BLaER1 (cell line): ENCODE results near the gene YLPM1.

Experiments
- H3K27ac ChIP-seq: shearing (Covaris generic); formaldehyde crosslinking; 2 replicates; pipeline ENCODE4 v1.8.1; 2022
- H3K27me3 ChIP-seq: shearing (Covaris generic); formaldehyde crosslinking; 2 replicates; pipeline ENCODE4 v1.8.1; 2022
- H3K36me3 ChIP-seq: shearing (Covaris generic); formaldehyde crosslinking; 2 replicates; pipeline ENCODE4 v1.8.1; 2022
- H3K4me1 ChIP-seq: shearing (Covaris generic); formaldehyde crosslinking; 2 replicates; pipeline ENCODE4 v1.8.1; 2022
- H3K4me2 ChIP-seq: shearing (Covaris generic); formaldehyde crosslinking; 2 replicates; pipeline ENCODE4 v1.8.1; 2022
- H3K4me3 ChIP-seq: shearing (Covaris generic); formaldehyde crosslinking; 2 replicates; pipeline ENCODE4 v1.8.1; 2022
- H3K9ac ChIP-seq: shearing (Covaris generic); formaldehyde crosslinking; 2 replicates; pipeline ENCODE4 v1.8.1; 2022
- H3K9me3 ChIP-seq: shearing (Covaris generic); formaldehyde crosslinking; 2 replicates; pipeline ENCODE4 v1.8.1; 2022
- H4K20me1 ChIP-seq: shearing (Covaris generic); formaldehyde crosslinking; 2 replicates; pipeline ENCODE4 v1.8.1; 2022
- Cebpa-rat ChIP-seq: shearing (Covaris generic); IDR thresholded peaks from 2 replicates; pipeline ENCODE4 v1.8.1; 2022

The YLPM1 gene

GRCh38 chr14:74820288-74820687 lies 57.2 kb downstream of the YLPM1 start:
- Histone ChIP-seq H3K4me2 (no peak overlapping the region), H3K27me3 (no peaks in the 10 kb centered on the region), H3K4me3 (no peak overlapping the region), H4K20me1 (peaks cover 7% of the 10 kb centered on the region; the same call in 1 of the 2 replicates), H3K9ac (no peak overlapping the region), H3K9me3 (no peaks in the 10 kb centered on the region), H3K4me1 (no peaks in the 10 kb centered on the region), H3K36me3 (peaks cover 79% of the 10 kb centered on the region), H3K27ac (no peak overlapping the region)
- no peak for TF ChIP-seq Cebpa-rat

- H3K36me3 ChIP-seq: peaks cover 70% of the 10 kb centered on the region
These were observed 58.3 kb downstream of the YLPM1 start for GRCh38 chr14:74821267-74821915.

DNA sequence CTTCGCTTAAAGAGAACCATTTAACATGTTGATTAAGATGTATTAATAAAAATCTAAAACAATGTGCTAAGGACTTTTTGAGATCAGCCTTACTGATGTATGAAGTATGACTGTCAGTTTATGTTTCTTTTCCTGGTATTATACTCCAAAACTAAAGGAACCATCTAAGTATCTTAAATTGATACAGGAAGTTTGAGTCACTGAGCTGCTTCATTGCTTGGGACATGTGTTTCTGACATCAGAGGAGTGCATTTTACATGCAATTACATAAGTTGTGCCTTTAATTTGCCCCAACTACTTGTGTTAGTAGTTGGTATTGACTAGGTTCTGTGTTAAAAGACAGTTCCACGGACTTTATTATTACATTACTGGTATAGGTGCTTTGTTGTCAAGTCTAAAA lies 61.9 kb downstream of the YLPM1 start:
- Histone ChIP-seq H3K9me3 (no peaks in the 10 kb centered on the region), H3K4me2 (no peak overlapping the region), H3K9ac (no peak overlapping the region), H3K4me3 (no peak overlapping the region), H3K27me3 (no peaks in the 10 kb centered on the region), H3K4me1 (no peaks in the 10 kb centered on the region), H3K27ac (no peak overlapping the region), H3K36me3 (peaks cover 70% of the 10 kb centered on the region), H4K20me1 (0 out of 2 replicates have a peak, but pooled peaks cover 5% of the 10 kb centered on the region)
- TF ChIP-seq Cebpa-rat: no peak

More at GRCh38 chr14:74821267-74821915, 58.3 kb downstream of the YLPM1 start:
- Histone ChIP-seq H3K4me1 (no peaks in the 10 kb centered on the region), H3K9ac (no peak overlapping the region), H3K4me3 (no peak overlapping the region), H3K9me3 (no peaks in the 10 kb centered on the region), H3K4me2 (no peak overlapping the region), H3K27ac (no peak overlapping the region), H4K20me1 (0 out of 2 replicates have a peak, but pooled peaks cover 5% of the 10 kb centered on the region), H3K27me3 (no peaks in the 10 kb centered on the region)
- TF ChIP-seq Cebpa-rat: no peak

GRCh38 chr14:74826574-74826973 lies 63.5 kb downstream of the YLPM1 start:
- H3K9ac ChIP-seq: no peak overlapping the region
- no peaks in the 10 kb centered on the region for H3K4me1 ChIP-seq
- no peak overlapping the region for H3K4me2 ChIP-seq
- no peak for TF ChIP-seq Cebpa-rat
- 0 out of 2 replicates have a peak, but pooled peaks cover 5% of the 10 kb centered on the region for H4K20me1 ChIP-seq
- H3K4me3 ChIP-seq: no peak overlapping the region
- H3K27ac ChIP-seq: no peak overlapping the region
- H3K9me3 ChIP-seq: no peaks in the 10 kb centered on the region
- H3K27me3 ChIP-seq: no peaks in the 10 kb centered on the region
- H3K36me3 ChIP-seq: peaks cover 70% of the 10 kb centered on the region

- Histone ChIP-seq H4K20me1 (no peaks in the 10 kb centered on the region), H3K9ac (no peak overlapping the region), H3K36me3 (peaks cover 74% of the 10 kb centered on the region), H3K27me3 (no peaks in the 10 kb centered on the region), H3K9me3 (no peaks in the 10 kb centered on the region), H3K27ac (no peak overlapping the region), H3K4me2 (no peak overlapping the region), H3K4me1 (no peaks in the 10 kb centered on the region), H3K4me3 (no peak overlapping the region)
- no peak for TF ChIP-seq Cebpa-rat
These were observed 66.1 kb downstream of the YLPM1 start for GRCh38 chr14:74829251-74829650.

GRCh38 chr14:74832849-74833248 lies 69.7 kb downstream of the YLPM1 start:
- H3K27ac ChIP-seq: no peak overlapping the region
- H3K9ac ChIP-seq: no peak overlapping the region
- no peak overlapping the region for H3K4me3 ChIP-seq
- H3K4me1 ChIP-seq: peaks cover 27% of the 10 kb centered on the region
- no peaks in the 10 kb centered on the region for H4K20me1 ChIP-seq
- peaks cover 86% of the 10 kb centered on the region for H3K36me3 ChIP-seq
- TF ChIP-seq Cebpa-rat: no peak
- H3K27me3 ChIP-seq: no peaks in the 10 kb centered on the region
- H3K9me3 ChIP-seq: no peaks in the 10 kb centered on the region
- H3K4me2 ChIP-seq: no peak overlapping the region

GRCh38 chr14:74834692-74835392 lies 71.7 kb downstream of the YLPM1 start:
- Histone ChIP-seq H3K4me1 (peaks cover 34% of the 10 kb centered on the region), H3K9me3 (no peaks in the 10 kb centered on the region), H3K4me3 (no peak overlapping the region), H3K27me3 (no peaks in the 10 kb centered on the region), H3K4me2 (no peak overlapping the region), H3K27ac (no peak overlapping the region), H3K9ac (no peak overlapping the region), H3K36me3 (peaks cover 74% of the 10 kb centered on the region), H4K20me1 (no peaks in the 10 kb centered on the region)
- no peak for TF ChIP-seq Cebpa-rat

DNA sequence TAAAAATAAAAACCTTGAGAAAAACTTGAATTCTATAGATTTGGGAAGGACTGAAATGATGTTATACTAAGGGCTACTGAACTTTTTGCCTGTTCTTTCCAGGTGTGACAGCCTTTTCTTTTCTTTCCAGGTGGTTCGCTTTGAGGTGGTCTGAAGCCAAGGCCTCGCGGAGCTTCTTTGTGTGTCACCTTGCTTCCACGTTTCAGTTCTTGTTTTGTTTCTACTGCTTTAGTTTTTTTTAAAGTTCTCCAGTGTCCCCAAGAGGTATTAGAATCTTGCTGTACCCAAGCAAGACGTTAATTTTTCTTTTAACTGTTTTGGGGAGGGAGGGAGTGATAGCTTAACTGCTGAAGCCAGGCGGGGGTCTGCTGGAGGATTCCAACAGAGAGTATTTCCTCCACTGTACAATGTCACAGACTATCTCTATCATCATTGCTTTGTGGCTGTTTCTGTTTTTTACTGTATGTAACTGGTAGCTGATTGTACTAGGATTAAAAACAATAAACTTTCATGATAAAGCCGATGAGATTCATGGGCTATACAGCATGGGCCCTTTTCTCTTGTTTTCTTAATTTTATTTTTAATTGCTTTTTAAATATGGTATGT lies 72.6 kb downstream of the YLPM1 start:
- Histone ChIP-seq H3K27me3 (no peaks in the 10 kb centered on the region), H3K4me1 (peaks cover 34% of the 10 kb centered on the region), H3K4me3 (no peak overlapping the region), H4K20me1 (no peaks in the 10 kb centered on the region), H3K27ac (no peak overlapping the region), H3K9me3 (no peaks in the 10 kb centered on the region), H3K9ac (no peak overlapping the region), H3K4me2 (no peak overlapping the region), H3K36me3 (peaks cover 72% of the 10 kb centered on the region)
- no peak for TF ChIP-seq Cebpa-rat

DNA sequence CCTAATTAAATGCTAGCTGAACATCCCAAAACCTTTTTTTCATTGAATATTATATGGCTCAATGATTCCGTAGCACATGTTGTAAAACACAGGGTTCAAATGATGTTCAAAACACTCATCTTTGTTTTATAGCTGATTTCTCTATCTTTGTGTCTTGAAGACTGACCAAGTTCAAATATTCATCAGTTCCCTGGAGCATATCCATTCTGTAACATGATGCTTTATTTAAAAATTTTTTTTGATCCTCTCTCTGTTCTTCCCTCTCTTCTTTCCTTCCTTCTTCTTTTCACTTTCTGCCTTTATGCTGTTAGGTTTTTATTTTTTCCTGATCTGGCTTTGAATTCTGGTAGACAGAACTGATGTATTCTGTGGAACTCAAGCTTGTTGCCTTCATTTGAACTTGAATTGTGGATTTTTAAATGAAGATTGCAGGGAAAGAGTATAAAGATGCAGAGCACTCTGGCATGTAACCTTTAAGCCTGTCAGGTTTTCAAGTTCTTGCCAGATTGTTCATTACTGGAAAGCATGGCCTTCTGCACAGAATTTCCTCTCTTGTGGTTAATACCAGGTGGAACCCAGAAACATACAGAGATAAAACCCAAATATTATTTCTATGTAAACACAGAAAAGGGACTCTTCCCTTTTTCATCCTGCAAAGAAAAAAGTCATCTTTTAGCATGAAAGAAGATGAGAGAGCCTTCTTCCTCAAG lies 73.3 kb downstream of the YLPM1 start:
- H3K27ac ChIP-seq: no peak overlapping the region
- peaks cover 67% of the 10 kb centered on the region for H3K36me3 ChIP-seq
- no peak for TF ChIP-seq Cebpa-rat
- H3K4me2 ChIP-seq: peak overlapping the region; percentile 29; the same call in 1 of the 2 replicates
- H3K9me3 ChIP-seq: no peaks in the 10 kb centered on the region
- no peak overlapping the region for H3K4me3 ChIP-seq
- H3K9ac ChIP-seq: 0 out of 2 replicates have a peak overlapping the region, but pooled peaks have one; percentile 6
- no peaks in the 10 kb centered on the region for H3K27me3 ChIP-seq
- peaks cover 34% of the 10 kb centered on the region for H3K4me1 ChIP-seq
- H4K20me1 ChIP-seq: no peaks in the 10 kb centered on the region
